Measurements from ENCODE around the gene RPRD2. TPM values are rescaled to one million over a fixed set of nuclear protein-coding genes. Genes with fewer than 3 reads are reported as not detected.
"Not testable (repeated sequence)": the region's sequence is repeated elsewhere in the genome, so short reads cannot be mapped to it uniquely, and the experiment has no call there.

RPRD2 gene
- total and polyA plus RNA-seq, 4 donors: 5.4 to 9.7 (median 8.0) TPM

DNA sequence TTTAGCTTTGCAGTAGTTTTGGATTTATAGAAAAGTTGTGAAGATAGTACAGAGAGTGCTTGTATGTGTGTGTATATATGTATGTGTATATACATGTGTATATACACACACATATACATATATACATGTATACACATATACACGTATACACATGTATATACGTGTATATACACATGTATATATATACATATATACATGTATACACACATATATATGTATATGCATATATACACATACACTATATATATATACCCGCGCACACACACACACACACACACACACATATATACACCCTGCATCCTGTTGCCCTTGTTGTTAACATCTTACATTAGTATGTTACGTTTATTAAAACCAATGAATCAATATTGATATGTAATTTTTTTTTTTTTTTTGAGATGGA is 24.3 kb downstream of the RPRD2 start (continued):
- no peak for TF ChIP-seq RXRA (IDR thresholded peaks at IDR 0.05)
- TF ChIP-seq JUND (IDR thresholded peaks at IDR 0.05): no peak
- TF ChIP-seq, protein P1, sequence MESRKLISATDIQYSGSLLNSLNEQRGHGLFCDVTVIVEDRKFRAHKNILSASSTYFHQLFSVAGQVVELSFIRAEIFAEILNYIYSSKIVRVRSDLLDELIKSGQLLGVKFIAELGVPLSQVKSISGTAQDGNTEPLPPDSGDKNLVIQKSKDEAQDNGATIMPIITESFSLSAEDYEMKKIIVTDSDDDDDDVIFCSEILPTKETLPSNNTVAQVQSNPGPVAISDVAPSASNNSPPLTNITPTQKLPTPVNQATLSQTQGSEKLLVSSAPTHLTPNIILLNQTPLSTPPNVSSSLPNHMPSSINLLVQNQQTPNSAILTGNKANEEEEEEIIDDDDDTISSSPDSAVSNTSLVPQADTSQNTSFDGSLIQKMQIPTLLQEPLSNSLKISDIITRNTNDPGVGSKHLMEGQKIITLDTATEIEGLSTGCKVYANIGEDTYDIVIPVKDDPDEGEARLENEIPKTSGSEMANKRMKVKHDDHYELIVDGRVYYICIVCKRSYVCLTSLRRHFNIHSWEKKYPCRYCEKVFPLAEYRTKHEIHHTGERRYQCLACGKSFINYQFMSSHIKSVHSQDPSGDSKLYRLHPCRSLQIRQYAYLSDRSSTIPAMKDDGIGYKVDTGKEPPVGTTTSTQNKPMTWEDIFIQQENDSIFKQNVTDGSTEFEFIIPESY (IDR thresholded peaks at IDR 0.05): no peak
- no peak for TF ChIP-seq HNF4G (IDR thresholded peaks at IDR 0.05)
- no peak for TF ChIP-seq HNF4A (conservative IDR thresholded peaks at IDR 0.05)

DNA sequence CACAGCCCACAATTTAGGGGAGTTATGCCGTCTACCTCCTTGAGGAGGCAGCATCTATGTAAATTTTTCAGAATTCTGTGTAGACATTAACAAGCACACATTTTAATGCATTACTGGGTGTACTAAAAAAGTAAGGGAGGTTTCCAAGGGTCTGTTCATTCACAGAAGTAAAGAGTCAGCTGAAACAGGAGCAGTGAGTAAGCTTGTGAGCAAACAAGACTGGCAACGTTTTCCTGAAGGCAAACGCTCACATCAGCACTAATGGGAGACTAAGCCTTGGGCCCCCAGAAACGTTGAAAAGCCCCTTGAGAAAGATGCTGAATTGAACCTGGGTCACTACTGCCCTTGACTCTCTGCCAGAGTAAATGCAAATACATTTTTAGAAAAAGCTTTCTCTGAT is 25.7 kb downstream of the RPRD2 start:
- TF ChIP-seq, protein P1 (IDR thresholded peaks at IDR 0.05): no peak
- TF ChIP-seq NR2F2 (IDR thresholded peaks at IDR 0.05) (no peak), GABPA (IDR thresholded peaks at IDR 0.05 in 1 of 2, conservative IDR thresholded peaks at IDR 0.05 in 1 of 2) (no peak), JUND (IDR thresholded peaks at IDR 0.05) (no peak), SP1 (IDR thresholded peaks at IDR 0.05) (no peak), FOXA1 (IDR thresholded peaks at IDR 0.05) (no peak), HNF4G (IDR thresholded peaks at IDR 0.05) (no peak)
- TF ChIP-seq, protein P2, sequence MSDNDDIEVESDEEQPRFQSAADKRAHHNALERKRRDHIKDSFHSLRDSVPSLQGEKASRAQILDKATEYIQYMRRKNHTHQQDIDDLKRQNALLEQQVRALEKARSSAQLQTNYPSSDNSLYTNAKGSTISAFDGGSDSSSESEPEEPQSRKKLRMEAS (IDR thresholded peaks at IDR 0.05): no peak
- H3K9me3 ChIP-seq (ENCODE audit: control insufficient read depth in 4 of 4, low read length in 3 of 4): no peaks in the 10 kb centered on the region
- H3K27ac ChIP-seq (ENCODE audit: low read depth in 1 of 2, low read length in 2 of 2): no peak overlapping the region
- H3K27me3 ChIP-seq (ENCODE audit: control insufficient read depth in 4 of 4, insufficient read depth in 4 of 4, low read length in 3 of 4): no peaks in the 10 kb centered on the region
- H3K4me3 ChIP-seq (ENCODE audit: low read depth in 1 of 3, low read length in 3 of 3): no peak overlapping the region
- H3K9ac ChIP-seq (ENCODE audit: low read depth in 1 of 2, low read length in 2 of 2): no peak overlapping the region
- peaks cover under 1 to 24% (median 9%) of the 10 kb centered on the region in 4 donors for H3K4me1 ChIP-seq (ENCODE audit: control insufficient read depth in 4 of 4, insufficient read depth in 4 of 4, low read length in 3 of 4)
- DNase-seq (ENCODE audit: low spot score): no peak
- peaks cover 0 to 2% (median 0%) of the 10 kb centered on the region in 4 donors for H3K36me3 ChIP-seq (ENCODE audit: control insufficient read depth in 4 of 4, insufficient read depth in 3 of 4, low read depth in 1 of 4, low read length in 3 of 4)
- 32% methylated on average over 4 of the region's 4 CpGs for WGBS

DNA sequence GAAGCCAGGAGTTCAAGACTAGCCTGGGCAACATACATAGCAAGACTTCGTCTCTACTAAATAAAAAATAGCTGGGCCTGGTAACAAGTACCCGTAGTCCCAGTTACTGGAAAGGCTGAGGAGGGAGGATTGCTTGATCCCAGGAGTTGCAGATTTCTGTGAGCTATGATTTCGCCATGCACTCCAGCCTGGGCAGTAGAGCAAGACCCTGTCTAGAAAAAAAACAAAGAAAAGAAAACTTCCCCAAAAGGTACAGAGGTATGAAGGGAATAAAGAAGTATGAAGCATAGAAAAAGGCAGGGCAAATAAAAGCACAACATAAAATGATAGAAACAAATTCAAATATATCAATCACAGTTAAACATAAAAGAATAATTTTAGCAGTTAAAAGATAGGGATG is 28.7 kb downstream of the RPRD2 start:
- 92% methylated on average over 3 of the region's 3 CpGs for whole genome bisulfite sequencing
- H3K4me3 ChIP-seq (ENCODE audit: low read depth in 1 of 3, low read length in 3 of 3): no peak overlapping the region
- TF ChIP-seq JUND (IDR thresholded peaks at IDR 0.05) (no peak), NR2F2 (IDR thresholded peaks at IDR 0.05) (no peak), HNF4G (IDR thresholded peaks at IDR 0.05) (no peak), HNF4A (conservative IDR thresholded peaks at IDR 0.05) (no peak), FOXA2 (IDR thresholded peaks at IDR 0.05) (no peak), RAD21 (IDR thresholded peaks at IDR 0.05) (no peak)
- no peaks in the 10 kb centered on the region for H3K9me3 ChIP-seq (ENCODE audit: control insufficient read depth in 4 of 4, low read length in 3 of 4)
- peaks cover 0 to 2% (median 0%) of the 10 kb centered on the region in 4 donors for H3K36me3 ChIP-seq (ENCODE audit: control insufficient read depth in 4 of 4, insufficient read depth in 3 of 4, low read depth in 1 of 4, low read length in 3 of 4)
- no peak for DNase-seq (ENCODE audit: low spot score)
- H3K27ac ChIP-seq (ENCODE audit: low read depth in 1 of 2, low read length in 2 of 2): no peak overlapping the region
- peaks cover 0 to 12% (median 2%) of the 10 kb centered on the region in 4 donors for H3K4me1 ChIP-seq (ENCODE audit: control insufficient read depth in 4 of 4, insufficient read depth in 4 of 4, low read length in 3 of 4)
- no peak overlapping the region for H3K9ac ChIP-seq (ENCODE audit: low read depth in 1 of 2, low read length in 2 of 2)
- H3K27me3 ChIP-seq (ENCODE audit: control insufficient read depth in 4 of 4, insufficient read depth in 4 of 4, low read length in 3 of 4): no peaks in the 10 kb centered on the region

DNA sequence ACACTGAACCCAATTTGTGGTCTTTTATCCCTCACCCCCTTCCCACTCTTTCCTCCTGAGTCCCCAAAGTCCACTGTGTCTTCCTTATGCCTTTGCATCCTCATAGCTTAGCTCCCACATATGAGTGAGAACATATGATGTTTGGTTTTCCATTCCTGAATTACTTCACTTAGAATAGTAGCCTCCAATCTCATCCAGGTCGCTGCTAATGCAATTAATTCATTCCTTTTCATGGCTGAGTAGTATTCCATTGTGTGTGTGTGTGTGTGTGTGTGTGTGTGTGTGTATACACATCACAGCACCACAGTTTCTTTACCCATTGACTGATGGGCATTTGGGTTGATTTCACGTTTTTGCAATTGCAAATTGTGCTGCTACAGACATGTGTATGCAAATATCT is 31.2 kb downstream of the RPRD2 start:
- not testable (repeated sequence) for DNase-seq (ENCODE audit: low spot score)

More for the DNA sequence above, 31.2 kb downstream of the RPRD2 start:
- not testable (repeated sequence) for H3K27me3 ChIP-seq (ENCODE audit: control insufficient read depth in 4 of 4, insufficient read depth in 4 of 4, low read length in 3 of 4); H3K27ac ChIP-seq (ENCODE audit: low read depth in 1 of 2, low read length in 2 of 2); H3K9me3 ChIP-seq (ENCODE audit: control insufficient read depth in 4 of 4, low read length in 3 of 4); H3K4me3 ChIP-seq (ENCODE audit: low read depth in 1 of 3, low read length in 3 of 3); H3K9ac ChIP-seq (ENCODE audit: low read depth in 1 of 2, low read length in 2 of 2); H3K4me1 ChIP-seq (ENCODE audit: control insufficient read depth in 4 of 4, insufficient read depth in 4 of 4, low read length in 3 of 4); H3K36me3 ChIP-seq (ENCODE audit: control insufficient read depth in 4 of 4, insufficient read depth in 3 of 4, low read depth in 1 of 4, low read length in 3 of 4)
- 98% methylated on average over 2 of the region's 2 CpGs for WGBS

Data from liver (tissue), 9 donors.